Endothelial cell of umbilical vein (primary cell): Measurements from ENCODE around the gene KCNIP1. TPM values are rescaled to one million over a fixed set of nuclear protein-coding genes. Genes with fewer than 3 reads are reported as not detected.

Experiments
- BruUV-seq: library from RNA; stranded (reverse); fragments of 400-500 nt; replicated peaks from 2 replicates; lab custom pipeline; 2021; lab: Mats Ljungman, UMichigan
- CTCF ChIA-PET: fragments of 300-600, 350-600 bp; sonication (Branson Sonifier 250); formaldehyde crosslinking; loops from one replicate; lab custom pipeline; 2021; ENCODE audit warnings: antibody characterized with exemption, inconsistent platforms; lab: Charles Lee
- POLR2A ChIA-PET: fragments of 300-600, 350-600 bp; sonication (Branson Sonifier 250); formaldehyde crosslinking; loops from one replicate; lab custom pipeline; 2021; ENCODE audit warnings: antibody characterized with exemption, inconsistent platforms; lab: Charles Lee
- DNase-seq: peaks from one replicate; pipeline ENCODE4 v3.0.0-alpha.2; 2011; ENCODE audit warnings: low read depth, low spot score
- FAIRE-seq: peaks from 2 replicates; lab custom pipeline; 2011; peaks lifted over from hg19 to GRCh38; lab: Jason Lieb, UNC
- H2AFZ ChIP-seq: 2 replicates; pipeline ENCODE4 v1.6.0; 2012; ENCODE audit warnings: low read depth, low read length, control low read depth, inconsistent platforms
- H3K27ac ChIP-seq: 2 replicates; pipeline ENCODE4 v1.5.1; 2011; ENCODE audit warnings: low read depth, mild to moderate bottlenecking, control low read depth, low read length, moderate library complexity; ENCODE audit not compliant: insufficient read depth
- H3K27me3 ChIP-seq, 2 experiments: 2 replicates each; pipeline versions ENCODE4 v1.6.0 to v1.6.1; 2011; ENCODE audit warnings: low read length in 2 of 2, mixed read lengths in 1 of 2; ENCODE audit not compliant: control insufficient read depth in 2 of 2, insufficient read depth in 2 of 2
- H3K36me3 ChIP-seq, 2 experiments: 2 replicates in 1 of 2; 3 replicates in 1 of 2; pipeline ENCODE4 v1.5.1; 2011; ENCODE audit warnings: low read length in 2 of 2, mild to moderate bottlenecking in 1 of 2, moderate library complexity in 1 of 2; ENCODE audit not compliant: control insufficient read depth in 2 of 2, insufficient read depth in 2 of 2; ENCODE audit errors: extremely low read depth in 1 of 2
- H3K4me1 ChIP-seq: 3 replicates; pipeline ENCODE4 v1.5.1; 2011; ENCODE audit warnings: mild to moderate bottlenecking, low read length; ENCODE audit not compliant: control insufficient read depth, insufficient read depth; ENCODE audit errors: extremely low read depth
- H3K4me2 ChIP-seq: 2 replicates; pipeline ENCODE4 v1.6.1; 2011; ENCODE audit warnings: low read length, control low read depth, mixed read lengths; ENCODE audit not compliant: insufficient read depth
- H3K4me3 ChIP-seq, 3 experiments: fragments of 200-600 bp in 1 of 3; sonication (generic), shearing (Covaris generic) in 1 of 3; replicated peaks in 1 of 3; 2 replicates each; pipeline ENCODE4 v1.5.1; 2011 to 2016; ENCODE audit warnings: control low read depth in 3 of 3, low read length in 3 of 3, mild to moderate bottlenecking in 2 of 3, inconsistent platforms in 1 of 3, low read depth in 1 of 3, moderate library complexity in 1 of 3; ENCODE audit not compliant: insufficient read depth in 1 of 3
- H3K79me2 ChIP-seq: 2 replicates; pipeline ENCODE4 v1.6.0; 2012; ENCODE audit warnings: low read length, inconsistent platforms; ENCODE audit not compliant: control insufficient read depth, insufficient read depth
- H3K9ac ChIP-seq: replicated peaks from 2 replicates; pipeline ENCODE3; 2011; ENCODE audit warnings: low read length, control low read depth; ENCODE audit not compliant: insufficient read depth; ENCODE audit errors: extremely low read depth
- H3K9me1 ChIP-seq: replicated peaks from 3 replicates; pipeline ENCODE4 v1.6.0; 2011; ENCODE audit warnings: mild to moderate bottlenecking, low read length; ENCODE audit not compliant: control insufficient read depth, insufficient read depth; ENCODE audit errors: extremely low read depth
- H3K9me3 ChIP-seq: replicated peaks from 2 replicates; pipeline ENCODE4 v1.5.1; 2012; ENCODE audit warnings: low read length, inconsistent platforms; ENCODE audit not compliant: control insufficient read depth, insufficient read depth
- H4K20me1 ChIP-seq: replicated peaks from 2 replicates; pipeline ENCODE3; 2011; ENCODE audit warnings: mild to moderate bottlenecking, low read length; ENCODE audit not compliant: control insufficient read depth, insufficient read depth; ENCODE audit errors: extremely low read depth
- CTCF ChIP-seq, 2 donors: IDR thresholded peaks; 1 replicate in 1 of 2; 2 replicates in 1 of 2; pipeline ENCODE4 v1.5.1; 2011; ENCODE audit warnings: low read length in 2 of 2, mild to moderate bottlenecking in 2 of 2, moderate library complexity in 2 of 2, control low read depth in 1 of 2, inconsistent platforms in 1 of 2, low read depth in 1 of 2; ENCODE audit not compliant: insufficient read depth in 1 of 2; ENCODE audit errors: extremely low read depth in 1 of 2
- EZH2 ChIP-seq: IDR thresholded peaks from 2 replicates; pipeline ENCODE4 v1.6.1; 2012; ENCODE audit warnings: borderline replicate concordance, low read depth, mild to moderate bottlenecking, moderate library complexity, low read length, inconsistent platforms; ENCODE audit not compliant: severe bottlenecking
- FOS ChIP-seq: IDR thresholded peaks from 2 replicates; pipeline ENCODE4 v1.6.1; 2011; ENCODE audit warnings: mild to moderate bottlenecking, low read length, moderate library complexity, borderline replicate concordance; ENCODE audit not compliant: insufficient read depth
- GATA2 ChIP-seq: IDR thresholded peaks from 2 replicates; pipeline ENCODE4 v1.7.0; 2011; ENCODE audit warnings: low read depth, mild to moderate bottlenecking, moderate library complexity, mixed read lengths, low read length; ENCODE audit not compliant: insufficient read length, insufficient read depth
- JUN ChIP-seq: IDR thresholded peaks from 2 replicates; pipeline ENCODE4 v1.6.1; 2011; ENCODE audit warnings: borderline replicate concordance, low read depth; ENCODE audit not compliant: insufficient read length, insufficient read depth
- MAX ChIP-seq: IDR thresholded peaks from 2 replicates; pipeline ENCODE4 v1.6.1; 2011; ENCODE audit not compliant: insufficient read depth, insufficient read length
- MYC ChIP-seq: IDR thresholded peaks from one replicate; pipeline ENCODE4 v1.6.1; 2011; ENCODE audit warnings: mild to moderate bottlenecking, low read depth, low read length
- POLR2A ChIP-seq: IDR thresholded peaks from 2 replicates; pipeline ENCODE4 v1.6.1; 2012; ENCODE audit warnings: low read depth, mild to moderate bottlenecking, control low read depth, low read length
- POLR2AphosphoS5 ChIP-seq: IDR thresholded peaks from 2 replicates; pipeline ENCODE4 v1.6.1; 2012; ENCODE audit warnings: low read depth, mild to moderate bottlenecking, control low read depth, low read length, moderate library complexity; ENCODE audit not compliant: insufficient read depth
- dilution Hi-C: fragments of 300-500 bp; cut with MboI; formaldehyde crosslinking; loops from one replicate; pipeline ENCODE4 v1.15.0; 2019; ENCODE audit warnings: low sequenced_read_pairs; ENCODE audit not compliant: extremely low pct_ligation_motif_present
- intact Hi-C: fragments of 100-400 bp; cut with micrococcal nuclease; formaldehyde crosslinking; loops from one replicate; pipeline ENCODE4 v1.10.0; 2022
- polyA plus RNA-seq, 4 experiments: library from polyadenylated mRNA; depleted of rRNA in 3 of 4; stranded (reverse) in 3 of 4; unstranded in 1 of 4; fragments of >200 nt; gene quantifications; 2 replicates each; pipeline versions ENCODE4 v1.2.1 to v1.2.3, GENCODE V29; 2011 to 2012; ENCODE audit warnings: missing spikeins in 1 of 4
- total RNA-seq: library from RNA; stranded (reverse); gene quantifications from 2 replicates; pipeline ENCODE4 v1.2.3, GENCODE V29; 2021

The KCNIP1 gene
- total and polyA plus RNA-seq, 2 donors (not counting 3 experiments of a cell fraction or from before 2014, with no cell fraction given): 0.15 TPM; not detected in 1

- Histone ChIP-seq H3K79me2 (no peaks in the 10 kb centered on the region), H3K9ac (no peak overlapping the region), H3K4me1 (peaks cover 11% of the 10 kb centered on the region), H3K36me3 (no peaks in the 10 kb centered on the region), H3K4me2 (no peak overlapping the region), H4K20me1 (no peaks in the 10 kb centered on the region), H3K9me3 (no peaks in the 10 kb centered on the region), H3K27me3 (no peaks in the 10 kb centered on the region), H3K9me1 (no peaks in the 10 kb centered on the region), H2AFZ (no peak overlapping the region), H3K27ac (no peak overlapping the region), H3K4me3 (no peak overlapping the region)
- no peak for TF ChIP-seq GATA2
- TF ChIP-seq CTCF (IDR thresholded peaks at IDR 0.05; ENCODE audit: extremely low read depth in 1 of 2, insufficient read depth in 1 of 2, low read depth in 1 of 2, low read length in 2 of 2): no peak
- intact Hi-C loops: no loop called here
- no TSS peak for BruUV-seq
- no peak for DNase-seq
- ChIA-PET POLR2A (no interaction called here), CTCF (no interaction called here)
- FAIRE-seq: no peak
- dilution Hi-C loops: no loop called here
These were observed 256.3 kb downstream of the KCNIP1 start for GRCh38 chr5:170760113-170760512.

GRCh38 chr5:170761048-170761707 is 257.4 kb downstream of the KCNIP1 start:
- H3K27me3 ChIP-seq: no peaks in the 10 kb centered on the region
- no peaks in the 10 kb centered on the region for H3K79me2 ChIP-seq
- no peak overlapping the region for H3K27ac ChIP-seq
- no TSS peak for BruUV-seq
- intact Hi-C loops (no loop called here), dilution Hi-C loops (no loop called here)
- no peak overlapping the region for H3K4me2 ChIP-seq
- no peaks in the 10 kb centered on the region for H4K20me1 ChIP-seq
- POLR2A ChIA-PET: no interaction called here
- H3K9me1 ChIP-seq: no peaks in the 10 kb centered on the region
- TF ChIP-seq MYC (no peak), MAX (no peak), JUN (no peak), POLR2A (no peak), CTCF (IDR thresholded peaks at IDR 0.05; ENCODE audit: extremely low read depth in 1 of 2, insufficient read depth in 1 of 2, low read depth in 1 of 2, low read length in 2 of 2) (no peak), POLR2AphosphoS5 (no peak), EZH2 (no peak), FOS (no peak), GATA2 (no peak)
- no peak overlapping the region for H3K9ac ChIP-seq
- DNase-seq (no peak), FAIRE-seq (no peak)
- H2AFZ ChIP-seq: no peak overlapping the region
- H3K4me3 ChIP-seq: no peak overlapping the region
- no peaks in the 10 kb centered on the region for H3K36me3 ChIP-seq
- H3K4me1 ChIP-seq: peaks cover 7% of the 10 kb centered on the region
- CTCF ChIA-PET: interaction anchor here (0.7 kb wide), 1 partner anchor 30 kb away, joined by 4 read pairs; no protein-coding TSS in a partner anchor
- H3K9me3 ChIP-seq: no peaks in the 10 kb centered on the region
